ENCODE results near the gene JAKMIP1.

DNA sequence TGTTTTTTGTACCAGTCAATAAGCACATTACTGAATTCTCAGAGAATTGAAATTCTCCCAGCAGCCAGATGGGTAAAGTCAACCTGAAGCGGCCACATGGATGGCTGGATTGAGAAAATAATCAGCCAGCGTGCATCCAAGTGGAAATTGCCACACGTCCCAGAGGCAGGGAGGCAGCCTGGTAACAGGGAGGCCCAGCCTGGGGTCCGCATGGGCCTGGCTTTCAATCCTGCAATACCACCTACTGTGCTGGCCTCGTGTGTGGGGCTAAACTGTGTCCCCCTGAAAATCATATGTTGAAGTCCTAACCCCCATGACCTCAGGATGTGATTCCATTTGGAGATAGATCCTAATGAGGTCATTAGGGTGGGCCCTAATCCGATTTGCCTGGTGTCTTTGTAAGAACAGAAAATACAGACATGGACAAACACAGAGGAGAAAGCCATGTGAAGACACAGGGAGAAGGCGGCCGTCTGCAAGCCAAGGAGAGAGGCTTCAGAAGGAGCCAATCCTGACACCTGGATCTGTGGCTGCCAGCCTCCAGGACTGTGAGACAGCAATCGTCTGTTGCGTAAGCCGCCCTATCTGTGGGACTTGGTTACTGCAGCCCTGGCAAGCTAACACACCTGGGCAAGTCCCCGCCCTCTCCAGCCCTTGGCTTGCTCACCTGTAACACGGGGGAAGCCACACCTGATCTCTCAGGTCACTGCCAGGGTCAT is 90.3 kb downstream of the JAKMIP1 start:
- TF ChIP-seq, protein P1, sequence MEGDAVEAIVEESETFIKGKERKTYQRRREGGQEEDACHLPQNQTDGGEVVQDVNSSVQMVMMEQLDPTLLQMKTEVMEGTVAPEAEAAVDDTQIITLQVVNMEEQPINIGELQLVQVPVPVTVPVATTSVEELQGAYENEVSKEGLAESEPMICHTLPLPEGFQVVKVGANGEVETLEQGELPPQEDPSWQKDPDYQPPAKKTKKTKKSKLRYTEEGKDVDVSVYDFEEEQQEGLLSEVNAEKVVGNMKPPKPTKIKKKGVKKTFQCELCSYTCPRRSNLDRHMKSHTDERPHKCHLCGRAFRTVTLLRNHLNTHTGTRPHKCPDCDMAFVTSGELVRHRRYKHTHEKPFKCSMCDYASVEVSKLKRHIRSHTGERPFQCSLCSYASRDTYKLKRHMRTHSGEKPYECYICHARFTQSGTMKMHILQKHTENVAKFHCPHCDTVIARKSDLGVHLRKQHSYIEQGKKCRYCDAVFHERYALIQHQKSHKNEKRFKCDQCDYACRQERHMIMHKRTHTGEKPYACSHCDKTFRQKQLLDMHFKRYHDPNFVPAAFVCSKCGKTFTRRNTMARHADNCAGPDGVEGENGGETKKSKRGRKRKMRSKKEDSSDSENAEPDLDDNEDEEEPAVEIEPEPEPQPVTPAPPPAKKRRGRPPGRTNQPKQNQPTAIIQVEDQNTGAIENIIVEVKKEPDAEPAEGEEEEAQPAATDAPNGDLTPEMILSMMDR (IDR thresholded peaks at IDR 0.05; ENCODE audit: low read length) = peak; percentile 50
- no peak for TF ChIP-seq EZH2phosphoT487 (IDR thresholded peaks at IDR 0.05; ENCODE audit: low read length)

Data from MM.1S (cell line).